Stimulated activated CD4-positive, alpha-beta T cell treated with anti-CD3 and anti-CD28 coated beads, Interleukin-4, amount 100 ng/mL, for 1 hour (primary cell): ENCODE data around the gene UBR1.
"Not testable (repeated sequence)": the region's sequence is repeated elsewhere in the genome, so short reads cannot be mapped to it uniquely, and the experiment has no call there.

Source experiments
- DNase-seq: peaks from one replicate; pipeline ENCODE4 v3.0.0-alpha.2; 2020

UBR1 gene

DNA sequence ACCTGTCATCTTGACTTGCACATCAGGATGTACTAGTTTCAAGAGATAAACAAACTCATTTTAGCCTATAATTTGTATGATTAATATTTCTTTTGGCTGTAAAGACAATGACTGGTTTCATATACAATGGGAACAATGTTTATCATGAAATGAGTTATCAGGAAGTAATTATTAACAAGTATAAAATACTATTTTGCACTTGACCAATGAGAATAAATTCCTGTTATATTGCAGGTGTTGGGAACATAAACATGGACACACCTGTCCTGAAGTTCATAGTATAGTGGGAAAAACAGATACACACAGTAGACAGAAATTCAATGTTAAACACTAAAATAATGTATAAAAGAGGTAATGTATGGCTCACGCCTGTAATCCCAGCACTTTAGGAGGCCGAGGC is 56.9 kb downstream of the UBR1 start:
- DNase-seq: no peak

DNA sequence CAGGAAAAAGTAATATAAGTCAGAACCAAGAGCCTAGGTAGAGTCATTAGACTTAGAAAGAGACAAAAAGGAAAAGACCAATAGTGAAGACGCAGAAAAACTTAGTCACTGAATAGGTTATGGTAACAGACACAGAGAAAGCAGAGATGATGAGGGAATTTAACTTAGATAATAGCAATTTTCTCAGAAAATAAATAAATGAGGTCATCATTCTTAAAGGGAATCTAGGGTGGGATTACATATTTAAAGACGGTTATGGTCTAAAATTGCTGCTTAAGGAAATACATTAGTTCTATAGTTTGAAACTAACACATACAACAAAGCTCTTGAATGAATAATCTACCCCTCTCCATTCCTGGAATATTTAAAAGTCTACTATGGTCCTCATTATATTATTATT is 59.4 kb downstream of the UBR1 start:
- no peak for DNase-seq

DNA sequence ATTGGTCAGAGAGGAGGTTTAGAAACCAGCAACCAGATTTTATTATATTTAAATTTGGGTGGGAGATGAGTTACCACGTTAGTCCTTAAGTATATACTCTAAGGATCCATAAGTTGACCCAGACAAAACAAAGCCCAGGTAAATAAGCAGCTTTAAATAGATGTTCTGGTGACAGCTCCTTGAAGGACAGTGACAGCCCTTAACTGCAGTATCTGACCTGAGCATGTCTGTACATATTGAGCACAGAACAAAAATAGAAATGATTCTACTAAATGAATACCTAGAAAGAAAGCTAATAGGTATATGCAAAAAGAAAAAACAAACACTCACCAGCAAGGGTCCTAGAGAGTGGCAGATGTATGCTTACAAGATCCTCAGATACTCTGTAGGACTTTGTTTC is 63.0 kb downstream of the UBR1 start:
- DNase-seq: no peak

DNA sequence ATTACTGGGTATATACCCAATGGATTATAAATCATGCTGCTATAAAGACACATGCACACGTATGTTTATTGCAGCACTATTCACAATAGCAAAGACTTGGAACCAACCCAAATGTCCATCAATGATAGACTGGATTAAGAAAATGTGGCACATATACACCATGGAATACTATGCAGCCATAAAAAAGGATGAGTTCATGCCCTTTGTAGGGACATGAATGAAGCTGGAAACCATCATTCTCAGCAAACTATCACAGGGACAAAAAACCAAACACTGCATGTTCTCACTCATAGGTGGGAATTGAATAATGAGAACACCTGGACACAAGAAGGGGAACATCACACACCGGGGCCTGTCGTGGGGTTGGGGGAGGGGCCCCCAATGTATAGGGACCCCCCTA is 64.8 kb downstream of the UBR1 start:
- not testable (repeated sequence) for DNase-seq

DNA sequence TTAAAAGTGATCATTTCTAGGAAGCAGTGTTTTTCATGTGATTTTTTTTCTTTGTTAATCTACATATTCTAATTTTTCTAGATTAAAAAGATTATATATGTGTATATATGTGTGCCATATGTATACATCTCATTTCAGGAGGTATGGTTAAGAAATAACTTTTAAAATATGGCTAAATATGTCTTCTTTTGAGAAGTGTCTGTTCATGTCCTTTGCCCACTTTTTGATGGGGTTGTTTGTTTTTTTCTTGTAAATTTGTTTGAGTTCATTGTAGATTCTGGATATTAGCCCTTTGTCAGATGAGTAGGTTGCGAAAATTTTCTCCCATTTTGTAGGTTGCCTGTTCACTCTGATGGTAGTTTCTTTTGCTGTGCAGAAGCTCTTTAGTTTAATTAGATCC is 70.6 kb downstream of the UBR1 start:
- DNase-seq: not testable (repeated sequence)

DNA sequence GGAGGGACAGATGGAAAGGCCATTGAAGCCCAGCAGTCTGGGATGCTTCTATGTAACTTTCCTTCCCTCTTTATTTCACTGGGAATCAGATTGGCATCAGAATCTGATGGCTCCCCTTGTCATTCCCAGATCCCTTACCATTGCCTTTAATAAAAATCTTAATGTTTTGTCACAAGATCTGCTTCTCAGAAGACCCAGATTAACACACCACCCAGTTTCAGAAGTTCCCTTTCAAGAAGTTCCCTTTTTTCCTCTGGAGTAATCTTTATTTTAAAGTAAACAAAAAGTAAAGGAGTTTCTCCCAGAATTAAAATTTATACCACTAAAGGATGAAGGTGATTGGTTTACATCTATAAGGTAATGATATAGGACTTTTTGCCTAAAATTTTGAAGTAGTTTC is 76.4 kb downstream of the UBR1 start:
- no peak for DNase-seq

DNA sequence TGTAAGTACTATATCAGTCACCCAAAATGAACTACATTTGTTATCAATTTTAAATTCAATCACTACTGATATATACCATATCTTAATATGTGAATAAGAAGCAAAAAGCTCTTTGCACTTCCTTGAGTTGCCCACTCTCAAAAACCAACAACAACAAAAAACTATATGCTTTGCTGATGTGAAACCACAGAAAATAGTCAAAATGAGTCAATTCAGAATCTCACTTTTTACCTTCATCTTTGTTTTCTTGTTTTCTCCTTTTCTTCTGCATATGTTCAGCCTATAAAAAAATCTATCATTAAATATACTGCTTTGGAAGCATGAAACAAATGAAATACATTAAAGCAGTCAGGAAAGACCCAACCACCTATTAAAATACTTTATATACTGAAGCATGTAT is 80.7 kb downstream of the UBR1 start:
- DNase-seq: no peak

DNA sequence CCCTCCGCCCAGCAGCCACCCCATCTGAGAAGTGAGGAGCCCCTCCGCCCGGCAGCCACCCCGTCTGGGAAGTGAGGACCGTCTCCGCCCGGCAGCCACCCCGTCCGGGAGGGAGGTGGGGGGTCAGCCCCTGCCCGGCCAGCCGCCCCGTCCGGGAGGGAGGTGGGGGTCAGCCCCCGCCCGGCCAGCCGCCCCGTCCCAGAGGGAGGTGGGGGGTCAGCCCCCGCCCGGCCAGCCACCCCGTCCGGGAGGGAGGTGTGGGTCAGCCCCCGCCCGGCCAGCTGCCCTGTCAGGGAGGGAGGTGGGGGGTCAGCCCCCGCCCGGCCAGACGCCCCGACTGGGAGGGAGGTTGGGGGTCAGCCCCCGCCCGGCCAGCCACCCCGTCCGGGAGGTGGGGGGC is 91.2 kb downstream of the UBR1 start:
- DNase-seq: not testable (repeated sequence)

DNA sequence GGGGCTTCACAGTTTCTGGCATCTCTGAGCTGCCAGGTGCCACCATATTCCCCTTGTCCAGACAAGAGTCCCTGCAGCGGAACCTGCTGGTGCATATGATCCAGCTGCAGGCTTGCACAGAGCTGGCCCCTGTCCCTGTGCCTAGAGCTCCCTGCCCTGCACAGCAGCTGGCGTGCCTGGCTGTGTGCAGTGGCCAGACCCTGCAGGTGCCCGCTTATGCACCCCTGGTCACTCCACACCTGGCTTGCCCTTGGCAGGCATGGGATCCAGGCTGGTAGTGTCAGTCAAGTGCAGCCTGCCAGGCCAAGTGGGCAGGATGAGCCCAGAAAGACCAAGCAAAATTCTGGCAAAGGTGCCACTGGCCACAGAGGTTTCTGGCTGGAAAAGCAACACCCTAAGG is 96.6 kb downstream of the UBR1 start:
- DNase-seq: no peak

DNA sequence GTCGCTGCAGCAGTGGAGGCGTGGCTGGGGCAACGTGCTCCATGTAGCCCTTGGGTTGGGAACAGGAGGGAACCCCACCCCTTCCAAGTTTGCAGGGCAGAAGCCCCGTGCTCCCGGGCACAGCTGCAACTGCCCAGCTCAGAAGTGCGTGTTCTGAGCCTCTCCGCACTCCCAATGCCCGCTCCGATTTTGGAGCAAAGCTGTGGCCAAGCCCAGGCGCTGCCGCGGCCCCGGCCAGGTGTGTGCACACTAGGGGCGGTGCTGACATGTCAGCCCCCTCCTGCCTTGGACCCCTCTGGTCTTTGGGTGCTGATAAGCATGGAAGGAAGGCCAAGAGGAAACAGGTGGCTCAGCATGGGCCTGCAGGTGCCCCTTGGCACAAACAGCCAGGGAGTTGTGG is 97.7 kb downstream of the UBR1 start:
- DNase-seq: no peak

DNA sequence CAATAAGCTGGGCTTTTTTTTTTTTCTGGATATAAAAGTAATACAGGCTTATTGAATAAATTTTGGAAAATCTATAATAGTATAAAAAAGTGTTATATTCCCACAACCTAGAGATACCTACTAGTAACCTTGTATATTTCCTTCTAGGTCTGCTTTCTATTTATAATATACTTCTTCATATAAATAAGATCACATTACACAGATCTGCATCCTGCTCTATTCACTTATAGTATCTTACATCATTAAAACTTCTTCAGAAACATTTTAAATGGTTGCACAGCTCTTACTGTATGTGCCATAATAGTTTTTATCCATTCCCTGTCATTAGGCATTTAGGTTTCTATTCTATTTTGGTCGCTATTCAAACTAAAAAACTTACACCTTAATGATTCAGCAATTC is 98.3 kb downstream of the UBR1 start:
- no peak for DNase-seq

DNA sequence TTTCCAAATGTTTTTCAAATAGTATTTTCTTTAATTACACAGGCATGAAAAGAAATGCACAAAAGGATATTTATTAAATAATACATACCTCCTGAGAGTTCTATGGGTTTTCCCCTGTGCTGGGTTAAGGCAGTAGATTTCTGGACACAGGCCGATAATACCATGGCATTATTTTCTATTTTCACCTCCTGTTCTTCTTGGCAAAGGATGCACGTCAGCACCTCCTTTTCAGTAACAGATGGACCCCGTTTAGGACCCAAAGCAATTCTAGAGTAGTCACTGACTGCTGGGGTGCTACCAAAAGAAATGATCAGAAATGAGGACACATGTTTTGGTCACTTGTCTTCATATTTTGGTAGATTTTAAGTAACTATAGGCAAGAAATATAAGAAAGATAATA is 98.8 kb downstream of the UBR1 start:
- no peak for DNase-seq

DNA sequence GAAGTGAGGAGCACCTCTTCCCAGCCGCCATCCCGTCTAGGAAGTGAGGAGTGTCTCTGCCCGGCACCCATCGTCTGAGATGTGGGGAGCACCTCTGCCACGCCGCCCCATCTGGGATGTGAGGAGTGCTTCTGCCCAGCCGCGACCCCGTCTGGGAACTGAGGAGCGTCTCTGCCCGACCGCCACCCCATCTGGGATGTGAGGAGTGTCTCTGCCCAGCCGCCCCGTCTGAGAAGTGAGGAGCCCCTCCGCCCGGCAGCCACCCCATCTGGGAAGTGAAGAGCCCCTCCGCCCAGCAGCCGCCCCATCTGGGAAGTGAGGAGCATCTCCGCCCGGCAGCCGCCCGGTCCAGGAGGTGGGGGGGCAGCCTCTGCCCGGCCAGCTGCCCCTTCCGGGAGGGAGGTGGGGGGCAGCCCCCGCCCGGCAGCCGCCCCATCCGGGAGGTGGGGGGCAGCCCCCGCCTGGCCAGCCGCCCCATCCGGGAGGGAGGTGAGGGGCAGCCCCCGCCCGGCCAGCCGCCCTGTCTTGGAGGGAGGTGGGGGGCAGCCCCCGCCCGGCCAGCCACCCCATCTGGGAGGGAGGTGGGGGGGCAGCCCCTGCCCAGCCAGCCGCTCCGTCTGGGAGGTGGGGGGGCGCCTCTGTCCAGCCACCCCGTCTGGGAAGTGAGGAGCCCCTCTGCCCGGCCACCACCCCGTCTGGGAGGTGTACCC is 100.8 kb downstream of the UBR1 start:
- DNase-seq: not testable (repeated sequence)

DNA sequence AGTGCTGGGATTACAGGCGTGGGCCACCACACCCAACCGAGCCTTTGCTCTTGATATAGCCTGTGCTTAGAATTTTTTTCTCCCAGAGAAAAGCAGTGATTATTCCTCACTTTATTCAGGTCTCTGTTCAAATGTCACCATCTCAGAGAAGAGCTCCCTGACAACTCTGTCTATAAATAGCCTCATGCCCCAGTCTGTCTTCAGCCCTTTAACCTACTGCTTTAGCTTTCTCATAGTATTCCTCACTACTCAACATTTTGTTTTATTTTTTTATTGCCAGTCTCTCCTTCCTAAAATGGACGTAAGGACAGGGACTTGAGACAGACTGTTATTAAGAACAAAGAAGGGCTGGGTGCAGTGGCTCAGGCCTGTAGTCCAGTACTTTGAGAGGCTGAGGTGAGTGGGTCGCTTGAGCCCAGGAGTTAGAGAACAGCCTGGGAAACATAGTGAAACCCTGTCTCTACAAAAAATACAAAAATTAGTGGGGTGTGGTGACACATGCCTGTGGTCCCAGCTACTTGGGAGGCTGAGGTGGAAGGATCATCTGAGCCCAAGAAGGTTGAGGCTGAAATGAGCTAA is 106.5 kb downstream of the UBR1 start:
- DNase-seq: no peak

DNA sequence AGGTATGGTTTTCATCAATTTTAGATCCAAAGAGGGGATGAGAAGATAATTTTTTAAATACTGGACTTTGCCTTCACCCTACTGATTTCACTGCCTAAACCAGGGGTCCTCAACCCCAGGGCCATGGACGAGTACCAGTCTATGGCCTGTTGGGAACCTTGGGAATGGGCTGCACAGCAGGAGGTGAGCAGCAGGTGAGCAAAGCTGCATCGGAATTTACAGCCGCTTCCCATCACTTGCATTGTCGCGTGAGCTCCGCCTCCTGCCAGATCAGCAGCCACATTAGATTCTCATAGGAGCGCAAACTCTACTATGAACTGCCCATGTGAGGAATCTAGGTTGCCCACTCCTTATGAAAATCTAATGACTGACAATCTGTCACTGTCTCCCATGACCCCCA is 109.0 kb downstream of the UBR1 start:
- no peak for DNase-seq

DNA sequence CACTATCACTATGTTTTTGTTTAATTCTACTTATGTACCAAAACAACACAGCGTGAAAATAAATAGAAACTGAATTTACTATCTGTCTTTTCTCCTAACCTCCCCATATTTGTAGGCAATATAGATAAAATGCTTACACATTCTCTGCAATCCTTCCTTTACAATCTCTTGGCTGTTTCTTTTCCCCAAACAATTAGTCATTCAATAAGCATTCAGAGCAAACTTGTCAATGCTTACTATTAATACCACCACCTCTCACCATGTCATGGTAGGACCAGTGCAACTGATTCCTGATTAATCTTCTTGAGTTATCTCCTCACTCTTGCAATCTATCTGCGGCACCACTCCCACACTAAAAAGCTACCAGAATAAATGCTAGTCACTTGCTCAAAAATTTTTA is 111.3 kb downstream of the UBR1 start:
- no peak for DNase-seq

DNA sequence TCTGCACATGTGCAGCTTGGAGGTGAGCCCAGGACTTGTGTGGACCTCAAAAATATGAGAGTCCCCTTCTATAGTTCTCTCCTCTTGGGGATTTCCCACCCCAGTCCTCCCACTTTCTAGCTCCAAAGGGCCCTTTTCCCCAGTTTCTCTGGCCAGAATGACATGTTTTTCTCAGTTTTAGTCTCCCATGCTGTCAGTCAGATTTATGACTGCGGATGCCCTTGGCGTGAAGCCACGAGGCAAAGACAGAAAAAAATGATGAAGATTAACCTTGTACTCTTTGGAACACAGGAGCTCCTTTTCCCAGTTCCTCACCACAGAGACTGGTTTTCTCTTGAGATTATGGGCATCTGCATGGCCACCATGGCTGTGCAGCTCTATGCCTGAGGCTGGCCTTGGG is 113.2 kb downstream of the UBR1 start:
- no peak for DNase-seq

DNA sequence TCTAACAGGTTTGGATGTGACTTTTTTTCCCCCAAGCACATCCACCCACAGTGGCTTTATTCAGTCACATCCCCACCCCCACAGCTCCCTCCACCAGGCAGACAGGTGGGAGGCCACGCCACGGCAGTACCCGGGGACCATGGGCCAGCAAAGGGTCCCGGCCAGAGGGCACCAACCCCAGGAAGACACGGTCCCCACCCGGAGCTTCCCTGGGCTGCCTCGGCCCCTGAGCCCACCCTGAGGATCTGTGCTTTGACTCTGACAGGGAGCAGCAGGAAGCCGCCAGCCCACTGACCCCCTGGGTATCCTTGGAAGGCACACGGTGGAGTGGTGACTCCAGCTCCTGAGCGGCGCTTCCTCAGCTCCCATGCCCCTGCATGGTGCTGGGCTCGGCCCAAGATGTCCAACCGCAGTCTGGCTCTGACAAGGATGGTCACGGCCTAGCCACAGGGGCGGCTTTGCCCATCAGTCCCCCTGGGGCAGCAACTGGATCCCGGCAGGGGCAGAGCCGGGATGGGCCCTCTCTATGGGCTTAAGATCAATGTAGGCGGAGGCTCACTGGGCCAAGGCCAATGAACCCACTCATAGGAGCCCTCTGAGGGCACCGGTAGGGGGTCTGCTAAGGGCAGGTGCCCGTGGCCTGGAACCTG is 119.0 kb downstream of the UBR1 start:
- DNase-seq: no peak

DNA sequence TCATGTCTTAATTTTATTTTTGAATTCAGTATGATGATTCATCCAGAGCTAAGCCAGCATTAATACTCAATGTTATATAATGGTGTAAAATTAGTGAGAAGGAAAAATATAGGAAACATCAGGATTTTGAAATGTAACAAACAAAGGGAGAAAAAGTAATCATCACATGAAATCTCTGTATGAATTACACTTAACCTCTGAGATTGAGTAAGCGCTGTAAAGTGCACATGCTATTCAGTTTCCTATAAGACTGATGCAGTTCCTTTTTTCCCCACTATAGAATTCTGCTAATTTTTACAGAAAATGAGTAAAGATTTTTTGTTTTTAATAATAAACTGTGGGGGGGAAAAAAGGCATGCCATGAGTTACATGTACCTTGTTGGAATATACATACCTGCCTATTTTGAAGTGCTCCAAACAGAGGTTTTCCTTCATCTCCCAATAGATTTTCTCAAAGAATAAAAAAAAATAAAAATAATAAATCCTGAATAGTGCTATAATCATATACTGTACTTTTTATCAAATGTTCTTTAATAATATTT is 121.3 kb downstream of the UBR1 start:
- no peak for DNase-seq

DNA sequence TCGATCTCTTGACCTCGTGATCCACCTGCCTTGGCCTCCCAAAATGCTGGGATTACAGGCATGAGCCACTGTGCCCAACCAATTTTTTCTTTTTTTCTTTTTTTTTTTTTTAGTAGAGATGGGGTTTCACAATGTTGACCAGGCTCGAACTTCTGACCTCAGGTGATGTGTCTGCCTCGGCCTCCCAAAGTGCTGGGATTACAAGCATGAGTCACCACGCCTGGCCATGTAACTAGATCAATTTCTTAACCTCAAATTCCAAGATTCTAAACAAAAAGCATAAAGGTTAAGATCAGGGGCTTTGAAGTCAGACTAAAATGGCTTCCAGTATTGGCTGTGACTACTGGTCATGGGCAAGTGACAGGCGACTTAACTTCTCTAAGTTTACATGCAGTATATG is 126.7 kb downstream of the UBR1 start:
- DNase-seq: not testable (repeated sequence)

DNA sequence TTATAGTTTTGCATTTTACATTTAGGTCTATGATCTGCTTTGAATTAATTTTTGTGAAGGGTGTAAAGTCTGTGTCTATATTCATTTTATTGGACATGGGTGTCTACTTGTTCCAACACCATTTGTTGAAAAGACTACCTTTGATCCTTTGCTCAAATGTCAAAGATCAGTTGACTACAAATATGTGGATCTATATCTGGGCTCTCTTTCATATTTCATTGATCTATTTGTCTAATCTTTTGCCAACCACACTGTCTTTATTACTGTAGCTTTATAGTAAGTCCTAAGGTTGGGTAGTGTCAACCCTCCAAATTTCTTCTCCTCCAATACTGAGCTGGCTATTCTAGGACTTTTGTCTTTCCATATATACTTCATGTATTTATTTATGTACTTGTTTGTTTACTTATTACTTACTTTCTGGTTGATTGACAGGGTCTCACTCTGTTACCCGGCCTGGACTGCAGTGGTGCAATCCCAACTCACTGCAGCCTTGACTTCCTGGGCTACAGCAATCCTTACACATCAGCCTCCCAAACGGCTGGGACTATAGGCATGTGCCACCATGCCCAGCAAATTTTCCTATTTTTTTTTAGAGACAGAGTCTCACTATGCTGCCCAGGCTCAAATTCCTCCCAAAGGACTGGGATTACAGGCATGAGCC is 131.5 kb downstream of the UBR1 start:
- no peak for DNase-seq

DNA sequence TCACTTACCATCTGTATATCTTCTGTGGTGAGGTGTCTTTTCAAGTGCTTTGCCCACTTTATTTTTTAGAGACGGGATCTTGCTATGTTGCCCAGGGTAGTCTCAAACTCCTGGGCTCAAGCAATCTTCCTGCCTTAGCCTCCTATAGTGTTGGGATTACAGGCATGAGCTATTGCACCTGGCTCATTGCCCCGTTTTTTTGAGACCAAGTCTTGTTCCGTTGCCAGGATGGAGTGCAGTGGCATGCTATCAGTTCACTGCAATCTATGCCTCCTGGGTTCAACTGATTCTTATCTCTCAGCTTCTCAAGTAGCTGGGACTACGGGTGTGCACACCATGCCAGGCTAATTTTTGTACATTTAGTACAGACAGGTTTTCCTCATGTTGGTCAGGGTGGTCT is 132.7 kb downstream of the UBR1 start:
- DNase-seq: no peak

DNA sequence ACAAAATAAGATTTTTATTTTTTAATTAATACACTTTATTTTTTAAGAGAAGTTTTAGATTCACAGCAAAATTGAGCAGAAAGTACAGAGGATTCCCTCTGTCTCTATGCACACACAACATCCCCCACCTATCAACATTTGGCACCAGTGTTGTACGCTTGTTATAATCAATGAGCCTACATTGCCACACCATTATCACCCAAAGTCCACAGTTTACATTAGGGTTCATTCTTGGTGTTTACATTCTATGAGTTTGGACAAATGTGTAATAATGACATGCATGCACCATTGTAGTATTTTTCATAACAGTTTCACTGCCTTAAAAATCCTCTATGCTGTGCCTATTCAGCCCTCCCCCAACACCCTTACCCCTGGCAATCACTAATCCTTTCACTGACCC is 134.0 kb downstream of the UBR1 start:
- no peak for DNase-seq

DNA sequence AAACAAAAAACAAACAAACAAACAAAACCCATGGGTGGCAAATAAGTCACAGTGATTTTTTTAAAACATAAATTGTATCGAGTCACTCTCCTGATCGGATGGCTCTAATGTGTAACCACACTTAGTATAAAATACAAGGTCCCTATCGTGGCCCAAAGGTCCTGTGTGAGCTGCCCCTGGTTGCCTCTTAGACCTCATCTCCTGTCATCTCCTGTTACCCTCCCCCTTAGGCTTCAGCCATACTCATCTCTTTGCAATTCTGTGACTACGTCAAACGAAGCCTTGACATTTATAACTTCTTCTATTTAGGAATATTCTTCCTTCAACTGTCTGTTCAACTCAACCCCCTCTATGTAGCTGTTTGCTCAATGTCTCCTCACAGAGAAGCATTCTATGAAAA is 141.4 kb downstream of the UBR1 start:
- DNase-seq: no peak
